Gastroesophageal sphincter (tissue), 4 donors: Measurements from ENCODE around the gene ENPP7. TPM values are rescaled to one million over a fixed set of nuclear protein-coding genes. Genes with fewer than 3 reads are reported as not detected.

Source experiments
- ATAC-seq: fragments of 150-250 bp; one replicate; pipeline ENCODE4 v1.9.1; 2016; ENCODE audit warnings: mild to moderate bottlenecking, moderate library complexity
- H3K27ac ChIP-seq, 4 donors: fragments of 200-600 bp; sonication (generic) in 3 of 4; 1 replicate in 3 of 4; 2 replicates in 1 of 4; pipeline ENCODE4 v1.5.1; 2016 to 2019
- H3K27me3 ChIP-seq: fragments of 200-600 bp; sonication (generic); one replicate; pipeline ENCODE4 v1.5.1; 2019
- H3K36me3 ChIP-seq, 2 donors: fragments of 200-600 bp; sonication (generic); one replicate each; pipeline ENCODE4 v1.5.1; 2019; ENCODE audit warnings: control low read depth in 1 of 2
- H3K4me1 ChIP-seq, 3 donors: fragments of 200-600 bp; sonication (generic); 1 replicate in 2 of 3; 2 replicates in 1 of 3; pipeline ENCODE4 v1.5.1; 2016 to 2019; ENCODE audit warnings: control low read depth in 2 of 3
- H3K4me3 ChIP-seq, 2 donors: fragments of 200-600 bp; sonication (generic); one replicate each; pipeline ENCODE4 v1.5.1; 2019; ENCODE audit warnings: mild to moderate bottlenecking in 1 of 2, moderate library complexity in 1 of 2
- H3K9me3 ChIP-seq, 3 donors: fragments of 200-600 bp; sonication (generic); one replicate each; pipeline ENCODE4 v1.5.1; 2017 to 2019; ENCODE audit warnings: control low read depth in 2 of 3
- CTCF ChIP-seq, 4 experiments: fragments of 200-600 bp in 2 of 4; fragments of 450-650 bp in 2 of 4; sonication (generic) in 1 of 4; IDR thresholded peaks; one replicate each; pipeline ENCODE4 v1.5.1; 2017 to 2019; ENCODE audit warnings: antibody characterized with exemption in 4 of 4, mild to moderate bottlenecking in 2 of 4, moderate library complexity in 2 of 4
- EP300 ChIP-seq: sonication (generic); formaldehyde crosslinking; IDR thresholded peaks from one replicate; pipeline ENCODE4 v1.6.1; 2017; ENCODE audit warnings: antibody characterized with exemption, mild to moderate bottlenecking
- POLR2A ChIP-seq, 2 donors: fragments of 450-650 bp; IDR thresholded peaks; one replicate each; pipeline ENCODE4 v1.6.1; 2017; ENCODE audit warnings: antibody characterized with exemption in 2 of 2, mild to moderate bottlenecking in 2 of 2, moderate library complexity in 1 of 2
- POLR2AphosphoS5 ChIP-seq: sonication (generic); formaldehyde crosslinking; IDR thresholded peaks from one replicate; pipeline ENCODE4 v1.6.1; 2017; ENCODE audit warnings: antibody characterized with exemption
- WGBS, 2 donors: methylation state at CpG; one replicate each; pipeline ENCODE4 v1.1.5; 2018; ENCODE audit warnings: low coverage in 1 of 2; 5-methylcytosine and 5-hydroxymethylcytosine counted together
- total RNA-seq, 4 donors: library from RNA; depleted of rRNA; stranded (reverse); fragments of >200 nt; gene quantifications; one replicate each; pipeline ENCODE4 v1.1.0, GENCODE V29; 2016

ENPP7 gene
- total RNA-seq, 4 donors from 2014 or later, result 0.27 TPM; not detected in 3

DNA sequence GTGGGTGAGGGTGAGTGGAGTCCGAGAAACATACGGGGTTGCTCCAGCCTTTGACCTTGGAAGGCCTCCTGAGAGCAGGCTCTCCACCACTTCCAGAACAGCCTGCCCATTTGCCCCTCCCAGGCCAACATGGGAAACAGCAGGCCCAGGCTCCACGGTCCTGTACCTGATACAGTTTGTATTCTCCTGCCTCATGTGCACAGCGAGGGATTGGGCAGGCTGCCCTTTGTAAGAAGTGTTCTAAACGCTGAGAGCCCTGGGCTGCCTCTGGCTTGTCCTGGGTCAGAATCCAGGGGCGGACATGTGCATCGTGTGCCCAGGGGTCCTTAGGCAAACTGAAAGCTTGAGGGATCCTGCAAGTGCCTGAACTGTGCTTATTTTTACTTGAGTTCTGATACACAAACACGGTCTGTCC is 43.8 kb downstream of the ENPP7 start:
- no peak overlapping the region for H3K27ac ChIP-seq
- WGBS, 2 donors, result 81 to 100% methylated on average over 2 to 3 of the region's 8 CpGs
- peaks cover 92% of the 10 kb centered on the region for H3K27me3 ChIP-seq

GRCh38 chr17:79775632-79776031 is 44.9 kb downstream of the ENPP7 start:
- peaks cover 94% of the 10 kb centered on the region for H3K27me3 ChIP-seq

More for the DNA sequence above, 43.8 kb downstream of the ENPP7 start:
- peaks cover 0 to 23% (median 3%) of the 10 kb centered on the region in 3 donors for H3K4me1 ChIP-seq
- H3K4me3 ChIP-seq, result no peak overlapping the region
- no peaks in the 10 kb centered on the region for H3K36me3 ChIP-seq
- no peak for ATAC-seq
- TF ChIP-seq POLR2AphosphoS5 (no peak), EP300 (no peak), POLR2A (IDR thresholded peaks at IDR 0.05) (no peak), CTCF (IDR thresholded peaks at IDR 0.05) (no peak)
- H3K9me3 ChIP-seq, result no peaks in the 10 kb centered on the region

GRCh38 chr17:79776376-79777119 is 45.8 kb downstream of the ENPP7 start:
- no peaks in the 10 kb centered on the region for H3K9me3 ChIP-seq
- WGBS, 2 donors, result 57 to 59% methylated on average over 8 to 11 of the region's 11 CpGs
- H3K4me1 ChIP-seq, result peaks cover 0 to 23% (median 3%) of the 10 kb centered on the region in 3 donors
- peaks cover 96% of the 10 kb centered on the region for H3K27me3 ChIP-seq
- peak overlapping the region in 1 of 2 donors; percentile 64 for H3K4me3 ChIP-seq
- no peak for ATAC-seq
- peak overlapping the region in 1 of 4 donors; percentile 64 for H3K27ac ChIP-seq
- no peak for TF ChIP-seq EP300
- TF ChIP-seq POLR2A (IDR thresholded peaks at IDR 0.05), result no peak
- no peak for TF ChIP-seq CTCF (IDR thresholded peaks at IDR 0.05)
- peak; percentile 22 for TF ChIP-seq POLR2AphosphoS5
- H3K36me3 ChIP-seq, result no peaks in the 10 kb centered on the region

More at GRCh38 chr17:79775632-79776031, 44.9 kb downstream of the ENPP7 start:
- H3K27ac ChIP-seq, result no peak overlapping the region
- no peak overlapping the region for H3K4me3 ChIP-seq
- H3K36me3 ChIP-seq, result no peaks in the 10 kb centered on the region
- 76 to 77% methylated on average over 5 to 6 of the region's 6 CpGs for WGBS, 2 donors
- H3K4me1 ChIP-seq, result peaks cover 0 to 23% (median 3%) of the 10 kb centered on the region in 3 donors
- H3K9me3 ChIP-seq, result no peaks in the 10 kb centered on the region
- no peak for ATAC-seq
- no peak for TF ChIP-seq CTCF (IDR thresholded peaks at IDR 0.05)
- TF ChIP-seq POLR2A (IDR thresholded peaks at IDR 0.05), result no peak
- TF ChIP-seq EP300, result no peak
- TF ChIP-seq POLR2AphosphoS5, result no peak

DNA sequence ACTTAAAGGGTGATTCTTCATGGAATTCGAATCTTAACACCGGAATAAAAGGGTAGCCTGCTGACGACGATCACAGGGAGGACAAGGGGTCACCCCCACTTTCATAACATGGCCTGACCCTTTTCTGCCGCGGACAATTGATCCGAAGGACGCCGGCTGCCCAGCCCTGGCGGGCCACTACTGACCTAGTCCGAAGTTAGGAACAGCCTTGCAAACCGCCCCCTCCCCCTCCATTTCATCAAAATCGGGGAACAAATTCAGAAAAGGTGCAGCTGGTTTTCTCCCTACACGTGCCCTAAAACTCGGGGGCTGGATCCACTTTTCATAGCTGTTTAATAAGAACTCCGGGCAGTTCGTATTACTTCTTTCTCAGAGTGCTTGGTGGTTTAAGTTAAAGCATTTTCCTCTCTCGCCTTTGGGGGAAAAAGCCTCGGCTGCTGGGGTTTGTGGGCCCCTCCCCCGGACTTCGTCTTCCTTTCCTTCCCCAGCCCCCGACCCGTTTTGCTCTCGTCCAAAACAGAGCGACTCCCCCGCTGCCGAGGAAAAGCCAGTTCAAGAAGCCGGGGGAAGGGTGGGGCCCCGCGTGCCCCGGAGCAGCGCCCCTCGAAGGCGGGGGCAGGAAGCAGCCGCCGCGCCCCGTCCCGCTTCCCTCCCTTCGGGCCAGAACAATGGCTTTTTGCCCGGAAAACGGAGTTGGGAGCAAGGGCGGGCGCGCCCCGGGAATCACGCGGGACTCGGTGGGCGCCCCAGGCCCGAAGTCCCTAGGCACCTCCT is 46.6 kb downstream of the ENPP7 start:
- WGBS, 2 donors, result 0 to 7% methylated on average over 11 of the region's 51 CpGs
- ATAC-seq, result peak; percentile 75
- peak overlapping the region; percentile 23 to 64 for H3K4me3 ChIP-seq
- peaks cover 0 to 23% (median 3%) of the 10 kb centered on the region in 3 donors for H3K4me1 ChIP-seq
- peaks cover 96% of the 10 kb centered on the region for H3K27me3 ChIP-seq
- H3K36me3 ChIP-seq, result no peaks in the 10 kb centered on the region
- no peaks in the 10 kb centered on the region for H3K9me3 ChIP-seq
- no peak for TF ChIP-seq POLR2AphosphoS5
- no peak for TF ChIP-seq POLR2A (IDR thresholded peaks at IDR 0.05)
- TF ChIP-seq CTCF (IDR thresholded peaks at IDR 0.05), result peak in 2 of 4 experiments; percentile 24 to 44
- H3K27ac ChIP-seq, result peak overlapping the region in 3 of 4 donors; percentile 41 to 77 (median 64)
